Measurements from ENCODE around the gene NOTCH1. TPM values are rescaled to one million over a fixed set of nuclear protein-coding genes. Genes with fewer than 3 reads are reported as not detected.
"Not testable (repeated sequence)": the region's sequence is repeated elsewhere in the genome, so short reads cannot be mapped to it uniquely, and the experiment has no call there.

NOTCH1 gene
- total and polyA plus RNA-seq, 2 of the 13 experiments (the other 11 are each of a cell fraction or from before 2014, with no cell fraction given): 0.09 to 0.35 TPM

DNA sequence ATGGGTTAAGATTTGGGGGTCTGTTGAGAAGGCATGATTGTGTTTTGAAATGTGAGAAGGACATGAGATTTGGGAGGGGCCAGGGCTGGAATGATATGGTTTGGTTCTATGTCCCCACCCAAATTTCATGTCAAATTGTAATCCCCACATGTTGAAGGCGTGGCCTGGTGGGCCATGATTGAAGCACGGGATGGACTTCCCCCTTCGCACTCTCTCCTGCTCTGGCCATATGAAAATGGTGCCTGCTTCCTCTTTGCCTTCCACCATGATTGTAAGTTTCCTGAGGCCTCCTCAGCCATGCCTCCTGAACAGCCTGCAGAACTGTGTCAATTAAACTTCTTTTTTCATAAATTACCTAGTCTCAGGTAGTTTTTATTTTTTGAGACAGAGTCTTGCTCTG lies 14.7 kb upstream of the NOTCH1 start (continued):
- TF ChIP-seq, protein P1, sequence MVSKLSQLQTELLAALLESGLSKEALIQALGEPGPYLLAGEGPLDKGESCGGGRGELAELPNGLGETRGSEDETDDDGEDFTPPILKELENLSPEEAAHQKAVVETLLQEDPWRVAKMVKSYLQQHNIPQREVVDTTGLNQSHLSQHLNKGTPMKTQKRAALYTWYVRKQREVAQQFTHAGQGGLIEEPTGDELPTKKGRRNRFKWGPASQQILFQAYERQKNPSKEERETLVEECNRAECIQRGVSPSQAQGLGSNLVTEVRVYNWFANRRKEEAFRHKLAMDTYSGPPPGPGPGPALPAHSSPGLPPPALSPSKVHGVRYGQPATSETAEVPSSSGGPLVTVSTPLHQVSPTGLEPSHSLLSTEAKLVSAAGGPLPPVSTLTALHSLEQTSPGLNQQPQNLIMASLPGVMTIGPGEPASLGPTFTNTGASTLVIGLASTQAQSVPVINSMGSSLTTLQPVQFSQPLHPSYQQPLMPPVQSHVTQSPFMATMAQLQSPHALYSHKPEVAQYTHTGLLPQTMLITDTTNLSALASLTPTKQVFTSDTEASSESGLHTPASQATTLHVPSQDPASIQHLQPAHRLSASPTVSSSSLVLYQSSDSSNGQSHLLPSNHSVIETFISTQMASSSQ (IDR thresholded peaks at IDR 0.05; ENCODE audit: low read depth): no peak
- TF ChIP-seq, protein P1 (CRISPR knock-in tag; IDR thresholded peaks at IDR 0.05; ENCODE audit: borderline replicate concordance): no peak
- TF ChIP-seq TFE3 (CRISPR knock-in tag; IDR thresholded peaks at IDR 0.05): no peak

GRCh38 chr9:136559371-136559770 lies 13.5 kb upstream of the NOTCH1 start:
- Histone ChIP-seq H3K27me3 (ENCODE audit: control insufficient read depth in 1 of 2, insufficient read depth in 2 of 2, low read length in 2 of 2) (peaks cover 22 to 54% of the 10 kb centered on the region in 2 experiments), H3K9me3 (ENCODE audit: low read length) (peaks cover 10% of the 10 kb centered on the region)
- BruUV-seq (replicated peaks); H2AFZ ChIP-seq (ENCODE audit: low read length); H3K4me2 ChIP-seq (ENCODE audit: low read depth, low read length); H3K27ac ChIP-seq (ENCODE audit: extremely low read length, insufficient read depth, low read length); FAIRE-seq; H3K9ac ChIP-seq (ENCODE audit: insufficient read depth, low read depth, low read length); intact Hi-C loops (cut with micrococcal nuclease; ENCODE audit: unreplicated experiment); CTCF ChIA-PET (ENCODE audit: low intra/inter-chr PET ratio, low total read pairs); ATAC-seq; POLR2A ChIA-PET; DNase-seq (ENCODE audit: low spot score); H4K20me1 ChIP-seq (ENCODE audit: insufficient read depth, low read length); H3K36me3 ChIP-seq (replicated peaks in 1 of 2; ENCODE audit: control insufficient read depth in 1 of 2, insufficient read depth in 2 of 2, low read length in 2 of 2); H3K4me1 ChIP-seq (ENCODE audit: insufficient read depth, low read length); H3K4me3 ChIP-seq (replicated peaks in 1 of 3; ENCODE audit: insufficient read depth in 1 of 3, low read depth in 2 of 3, low read length in 3 of 3); in situ Hi-C loops (cut with HindIII; ENCODE audit: extremely low pct_ligation_motif_present, low pct_unique_long_range_greater_than_20kb); H3K79me2 ChIP-seq (ENCODE audit: insufficient read depth, low read length): not testable (repeated sequence)
- no CpG with 5 or more reads among the region's 2 CpGs for WGBS (ENCODE audit: low lambda C conversion rate)

DNA sequence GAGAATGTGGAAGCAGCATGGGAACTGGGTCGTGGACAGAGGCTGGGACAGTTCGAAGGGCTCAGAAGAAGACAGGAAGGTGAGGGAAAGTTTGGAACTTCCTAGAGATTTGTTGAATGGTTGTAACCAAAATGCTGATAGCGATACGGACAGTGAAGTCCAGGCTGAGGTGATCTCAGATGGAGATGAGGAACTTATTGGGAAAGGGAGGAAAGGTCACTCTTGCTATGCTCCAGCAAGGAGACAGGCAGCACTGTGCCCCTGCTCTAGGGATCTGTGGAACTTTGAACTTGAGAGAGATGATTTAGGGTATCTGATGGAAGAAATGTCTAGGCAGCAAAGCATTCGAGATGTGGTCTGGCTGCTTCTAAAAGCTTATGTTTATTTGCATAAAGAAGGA lies 13.0 kb upstream of the NOTCH1 start:
- CTCF ChIA-PET (ENCODE audit: low intra/inter-chr PET ratio, low total read pairs); ATAC-seq; H3K4me2 ChIP-seq (ENCODE audit: low read depth, low read length); FAIRE-seq; DNase-seq (ENCODE audit: low spot score); H3K4me1 ChIP-seq (ENCODE audit: insufficient read depth, low read length); H3K4me3 ChIP-seq (replicated peaks in 1 of 3; ENCODE audit: insufficient read depth in 1 of 3, low read depth in 2 of 3, low read length in 3 of 3); H3K9ac ChIP-seq (ENCODE audit: insufficient read depth, low read depth, low read length); POLR2A ChIA-PET; intact Hi-C loops (cut with micrococcal nuclease; ENCODE audit: unreplicated experiment); H3K36me3 ChIP-seq (replicated peaks in 1 of 2; ENCODE audit: control insufficient read depth in 1 of 2, insufficient read depth in 2 of 2, low read length in 2 of 2); BruUV-seq (replicated peaks); H2AFZ ChIP-seq (ENCODE audit: low read length); in situ Hi-C loops (cut with HindIII; ENCODE audit: extremely low pct_ligation_motif_present, low pct_unique_long_range_greater_than_20kb); H3K79me2 ChIP-seq (ENCODE audit: insufficient read depth, low read length); H4K20me1 ChIP-seq (ENCODE audit: insufficient read depth, low read length); H3K27ac ChIP-seq (ENCODE audit: extremely low read length, insufficient read depth, low read length): not testable (repeated sequence)
- peaks cover 10% of the 10 kb centered on the region for H3K9me3 ChIP-seq (ENCODE audit: low read length)
- 43% methylated on average over 5 of the region's 5 CpGs for WGBS (ENCODE audit: low lambda C conversion rate)
- H3K27me3 ChIP-seq (ENCODE audit: control insufficient read depth in 1 of 2, insufficient read depth in 2 of 2, low read length in 2 of 2): peaks cover 22 to 54% of the 10 kb centered on the region in 2 experiments
